T-helper 2 cell treated with Interferon-gamma antibody and Interleukin-4, amounts not matched to agents 100 ng/mL and 5 ng/mL, for 36 hours (primary cell): ENCODE results near the gene KIF27. TPM values are rescaled to one million over a fixed set of nuclear protein-coding genes. Genes with fewer than 3 reads are reported as not detected.
"Not testable (repeated sequence)": the region's sequence is repeated elsewhere in the genome, so short reads cannot be mapped to it uniquely, and the experiment has no call there.

Experiments
- intact Hi-C: fragments of 100-400 bp; cut with micrococcal nuclease; formaldehyde crosslinking; loops from one replicate; pipeline ENCODE4 v1.15.1; 2023
- total RNA-seq: library from RNA; stranded (reverse); gene quantifications from 2 replicates; pipeline ENCODE4 v1.2.3, GENCODE V29; 2022

KIF27 gene, protein sequence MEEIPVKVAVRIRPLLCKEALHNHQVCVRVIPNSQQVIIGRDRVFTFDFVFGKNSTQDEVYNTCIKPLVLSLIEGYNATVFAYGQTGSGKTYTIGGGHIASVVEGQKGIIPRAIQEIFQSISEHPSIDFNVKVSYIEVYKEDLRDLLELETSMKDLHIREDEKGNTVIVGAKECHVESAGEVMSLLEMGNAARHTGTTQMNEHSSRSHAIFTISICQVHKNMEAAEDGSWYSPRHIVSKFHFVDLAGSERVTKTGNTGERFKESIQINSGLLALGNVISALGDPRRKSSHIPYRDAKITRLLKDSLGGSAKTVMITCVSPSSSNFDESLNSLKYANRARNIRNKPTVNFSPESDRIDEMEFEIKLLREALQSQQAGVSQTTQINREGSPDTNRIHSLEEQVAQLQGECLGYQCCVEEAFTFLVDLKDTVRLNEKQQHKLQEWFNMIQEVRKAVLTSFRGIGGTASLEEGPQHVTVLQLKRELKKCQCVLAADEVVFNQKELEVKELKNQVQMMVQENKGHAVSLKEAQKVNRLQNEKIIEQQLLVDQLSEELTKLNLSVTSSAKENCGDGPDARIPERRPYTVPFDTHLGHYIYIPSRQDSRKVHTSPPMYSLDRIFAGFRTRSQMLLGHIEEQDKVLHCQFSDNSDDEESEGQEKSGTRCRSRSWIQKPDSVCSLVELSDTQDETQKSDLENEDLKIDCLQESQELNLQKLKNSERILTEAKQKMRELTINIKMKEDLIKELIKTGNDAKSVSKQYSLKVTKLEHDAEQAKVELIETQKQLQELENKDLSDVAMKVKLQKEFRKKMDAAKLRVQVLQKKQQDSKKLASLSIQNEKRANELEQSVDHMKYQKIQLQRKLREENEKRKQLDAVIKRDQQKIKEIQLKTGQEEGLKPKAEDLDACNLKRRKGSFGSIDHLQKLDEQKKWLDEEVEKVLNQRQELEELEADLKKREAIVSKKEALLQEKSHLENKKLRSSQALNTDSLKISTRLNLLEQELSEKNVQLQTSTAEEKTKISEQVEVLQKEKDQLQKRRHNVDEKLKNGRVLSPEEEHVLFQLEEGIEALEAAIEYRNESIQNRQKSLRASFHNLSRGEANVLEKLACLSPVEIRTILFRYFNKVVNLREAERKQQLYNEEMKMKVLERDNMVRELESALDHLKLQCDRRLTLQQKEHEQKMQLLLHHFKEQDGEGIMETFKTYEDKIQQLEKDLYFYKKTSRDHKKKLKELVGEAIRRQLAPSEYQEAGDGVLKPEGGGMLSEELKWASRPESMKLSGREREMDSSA (N-terminal part only)
- total RNA-seq: 2.5 and 2.7 TPM in 2 replicates

DNA sequence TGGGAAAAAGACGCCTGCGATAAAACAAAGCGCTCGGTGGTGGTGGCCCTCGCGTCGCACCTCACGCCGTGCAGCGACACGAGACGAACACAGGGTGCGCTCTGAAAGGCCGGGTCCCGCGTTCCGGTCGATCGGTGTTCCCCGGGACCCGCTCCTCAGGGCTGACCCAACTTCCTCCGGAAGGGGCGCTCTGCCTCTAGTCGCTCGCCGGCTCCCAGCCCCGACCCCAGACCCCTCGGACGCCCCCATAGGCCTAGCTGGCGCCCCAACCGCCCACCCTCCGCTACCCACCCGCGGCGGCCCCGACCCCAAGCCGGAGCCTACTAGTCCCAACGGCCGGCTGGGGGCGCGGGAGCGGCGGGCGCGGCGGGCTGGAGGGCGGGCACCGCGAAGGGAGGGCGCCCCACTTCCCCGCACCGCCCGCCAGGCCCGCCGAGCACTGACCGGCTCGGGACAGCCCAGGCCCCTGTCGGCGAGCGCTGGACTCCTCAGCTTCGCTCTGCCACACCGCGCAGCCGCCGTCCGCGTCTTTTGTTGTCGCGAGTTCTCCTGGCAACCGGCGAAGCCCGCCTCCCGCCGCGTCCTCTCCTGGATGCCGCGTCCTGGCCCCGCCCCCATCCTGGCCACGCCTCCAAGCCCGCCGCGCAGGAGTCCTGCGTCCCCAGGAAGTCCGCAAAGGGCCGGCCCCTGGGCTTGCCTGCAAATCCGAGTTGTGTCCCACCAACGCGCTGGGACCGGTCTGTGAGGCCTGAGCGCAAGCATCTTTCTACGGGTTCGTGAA, at the start of gene KIF27:
TSS of gene KIF27 (minus strand) at position 506 of the 781 bp plus-strand sequence. CDS start 5,841 bp downstream, outside the sequence.
- intact Hi-C loops: loop anchor here (1.0 to 10.0 kb wide), 6 partner anchors 35 to 586 kb away; partner anchors contain the start of genes GKAP1, HNRNPK, IDNK and RMI1

DNA sequence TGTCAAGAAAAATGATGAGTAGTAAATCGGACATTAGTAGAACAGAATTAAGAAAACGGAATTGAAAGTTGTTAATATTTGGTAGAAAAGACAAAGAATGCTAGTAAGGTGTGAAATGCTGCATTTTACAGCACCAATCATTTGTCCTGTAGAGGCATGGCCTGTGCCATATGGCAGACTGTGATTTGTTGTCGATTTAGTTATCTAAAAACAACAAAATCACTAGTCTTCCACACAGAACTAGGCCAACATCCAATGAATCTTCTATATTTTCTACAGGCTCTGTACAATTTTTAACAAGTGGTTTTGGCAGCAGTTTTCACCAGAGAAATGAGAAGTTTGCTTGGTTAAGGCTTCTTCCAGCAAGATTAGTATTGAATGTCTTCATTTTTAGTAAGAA, 48.4 kb upstream of the KIF27 start:
- intact Hi-C loops: no loop called here

DNA sequence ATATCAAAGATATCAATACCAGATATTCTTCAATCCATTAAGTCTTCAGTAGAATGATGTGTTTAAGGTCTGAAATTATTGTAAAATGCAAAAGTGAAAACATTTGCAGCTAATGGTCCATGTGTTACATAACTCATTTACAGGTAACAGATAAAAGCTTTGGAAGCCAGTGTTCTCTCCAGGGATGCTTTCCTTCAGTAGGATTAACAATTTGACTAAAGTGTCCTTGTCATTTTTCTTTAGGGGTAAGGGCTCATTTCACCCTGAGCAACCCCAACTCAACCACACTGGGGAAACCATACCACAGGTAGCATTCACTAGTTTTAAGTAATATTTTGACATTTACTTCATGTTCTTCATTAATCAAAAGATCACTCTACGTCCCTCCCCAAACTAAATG, 45.8 kb upstream of the KIF27 start:
- intact Hi-C loops: no loop called here

DNA sequence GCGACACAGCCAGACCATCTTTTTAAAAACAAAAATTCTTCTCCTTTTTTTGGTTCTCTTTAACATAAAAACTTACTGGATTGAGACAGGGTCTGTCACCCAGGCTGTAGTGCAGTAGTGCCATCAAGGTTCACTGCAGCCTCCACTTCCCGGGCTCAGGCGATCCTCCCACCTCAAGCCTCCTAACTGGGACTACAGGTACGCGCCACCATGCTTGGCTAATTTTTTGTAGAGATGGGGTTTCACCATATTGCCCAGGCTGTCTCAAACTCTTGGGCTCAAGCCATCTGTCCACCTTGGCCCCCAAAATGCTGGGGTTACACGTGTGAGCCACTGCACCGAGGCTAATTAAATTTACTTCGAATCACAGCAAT, 45.0 kb upstream of the KIF27 start:
- intact Hi-C loops: no loop called here

DNA sequence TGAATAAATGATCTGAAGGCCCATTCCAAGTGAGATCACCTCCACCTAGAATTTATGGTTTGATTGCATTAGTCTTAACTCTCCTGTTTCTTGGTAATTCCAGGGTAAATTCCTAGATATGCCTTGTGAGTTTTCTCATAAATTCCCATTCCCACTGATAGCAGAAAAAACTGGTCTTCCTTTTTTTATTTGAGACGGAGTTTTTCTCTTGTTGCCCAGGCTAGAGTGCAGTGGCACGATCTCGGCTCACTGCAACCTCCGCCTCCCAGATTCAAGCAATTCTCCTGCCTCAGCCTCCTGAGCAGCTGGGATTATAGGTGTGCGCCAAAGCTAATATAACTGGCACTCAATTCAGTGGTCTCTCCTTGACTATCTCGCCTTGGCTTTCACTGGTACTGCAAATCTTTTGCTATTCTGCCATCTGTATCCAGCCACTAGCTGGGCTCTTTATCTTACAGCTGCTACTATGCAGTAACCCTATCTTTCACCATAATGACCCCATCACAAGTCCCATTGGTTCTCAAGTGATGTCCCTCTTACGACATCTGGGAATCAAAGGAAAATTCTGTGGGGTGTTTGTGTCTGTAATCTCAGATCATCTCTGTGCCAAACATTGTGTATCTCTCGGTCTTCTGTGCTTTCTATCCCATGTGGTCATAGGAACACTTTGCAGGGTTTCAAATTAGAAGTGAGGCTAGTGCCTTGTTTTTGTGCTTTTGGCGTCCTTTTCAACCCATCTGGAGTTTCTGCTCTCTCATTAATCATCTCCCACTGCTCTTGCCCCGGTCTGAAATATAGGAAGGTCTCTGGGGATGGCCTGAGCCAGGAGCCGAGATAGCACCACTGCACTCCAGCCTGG, 44.3 kb upstream of the KIF27 start:
- intact Hi-C loops: no loop called here

DNA sequence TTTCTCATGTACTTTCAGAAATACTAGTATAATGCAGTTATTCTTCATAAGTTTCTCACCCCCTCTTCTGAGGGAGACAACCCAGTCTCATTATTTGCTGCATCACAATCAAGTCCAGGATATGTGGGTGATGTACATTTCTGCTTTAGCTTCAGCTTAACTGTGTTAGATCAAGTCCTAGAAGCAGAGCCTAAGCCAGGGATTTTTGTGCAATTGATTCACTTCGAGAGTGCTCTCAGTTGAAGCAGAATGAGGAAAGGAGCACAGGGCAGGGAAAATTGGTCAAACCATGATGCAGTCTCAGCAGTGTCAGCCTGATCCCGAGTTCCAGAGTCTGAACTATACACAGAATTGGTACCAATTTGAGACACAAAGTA, 43.7 kb upstream of the KIF27 start:
- intact Hi-C loops: no loop called here

DNA sequence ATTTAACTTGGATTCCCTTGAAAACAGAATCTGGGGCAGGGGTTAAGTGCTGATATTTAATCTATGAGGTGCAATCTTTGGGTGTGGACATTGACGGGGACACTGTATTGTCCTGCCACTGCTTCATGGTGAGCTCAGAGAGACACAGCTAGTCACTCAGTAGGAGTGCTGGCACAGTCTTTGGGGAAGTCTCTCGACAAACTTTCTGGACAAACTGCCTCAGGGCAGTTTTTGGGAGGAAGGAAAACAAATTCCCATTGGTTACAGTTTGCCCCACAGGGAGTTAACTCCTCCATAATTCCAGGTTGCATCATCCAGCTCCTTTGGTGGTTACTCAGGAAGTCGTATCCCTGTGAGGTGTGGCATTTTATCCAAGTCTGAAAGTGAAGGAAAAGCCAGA, 40.9 kb upstream of the KIF27 start:
- intact Hi-C loops: no loop called here

DNA sequence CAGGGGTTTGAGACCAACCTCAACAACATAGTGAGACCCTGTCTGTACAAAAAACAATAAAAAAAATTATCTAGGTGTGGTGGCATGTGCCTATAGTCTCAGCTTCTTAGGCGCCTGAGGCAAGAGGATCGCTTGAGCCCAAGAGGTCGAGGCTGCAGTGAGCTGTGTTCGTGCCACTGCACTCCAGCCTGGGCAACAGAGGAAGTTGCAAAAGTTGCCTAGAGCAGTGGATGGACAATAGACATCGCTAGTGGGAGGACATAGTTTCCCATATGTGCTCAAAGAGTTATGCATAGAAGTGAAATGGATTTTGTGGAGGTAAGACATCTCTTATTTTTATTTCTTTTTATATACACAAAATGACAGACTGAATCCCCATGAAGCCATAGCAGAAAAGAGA, 39.8 kb upstream of the KIF27 start:
- intact Hi-C loops: no loop called here

DNA sequence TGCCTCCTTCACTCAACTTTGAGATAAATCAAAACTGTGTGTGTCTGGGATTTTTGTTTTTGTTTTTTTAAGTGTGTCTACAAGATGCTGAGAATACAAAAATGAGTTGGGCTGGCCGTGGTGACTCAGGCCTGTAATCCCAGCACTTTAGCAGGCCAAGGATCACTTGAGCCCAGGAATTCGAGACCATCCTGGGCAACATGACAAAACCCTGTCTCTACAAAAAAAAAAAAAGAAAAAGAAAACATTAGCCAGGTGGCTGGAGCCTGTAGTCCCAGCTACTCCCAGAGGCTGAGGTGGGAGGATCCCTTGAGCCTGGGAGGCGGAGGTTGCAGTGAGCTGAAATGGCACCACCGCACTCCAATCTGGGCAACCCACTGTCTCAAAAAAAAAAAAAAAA, 37.8 kb upstream of the KIF27 start:
- intact Hi-C loops: no loop called here

DNA sequence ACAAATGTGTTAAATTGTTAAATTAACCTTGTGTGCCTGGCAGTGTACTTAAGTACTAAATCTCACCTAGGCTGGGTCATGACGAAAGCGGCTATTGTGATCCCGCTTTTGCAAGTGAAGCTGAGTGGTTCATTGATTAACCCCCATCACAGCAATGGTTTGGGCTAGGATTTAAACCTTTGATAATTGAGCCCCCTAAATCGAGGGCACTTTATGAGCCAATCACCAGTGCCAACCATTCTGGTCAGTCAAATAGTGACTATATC, 35.9 kb upstream of the KIF27 start:
- intact Hi-C loops: no loop called here

DNA sequence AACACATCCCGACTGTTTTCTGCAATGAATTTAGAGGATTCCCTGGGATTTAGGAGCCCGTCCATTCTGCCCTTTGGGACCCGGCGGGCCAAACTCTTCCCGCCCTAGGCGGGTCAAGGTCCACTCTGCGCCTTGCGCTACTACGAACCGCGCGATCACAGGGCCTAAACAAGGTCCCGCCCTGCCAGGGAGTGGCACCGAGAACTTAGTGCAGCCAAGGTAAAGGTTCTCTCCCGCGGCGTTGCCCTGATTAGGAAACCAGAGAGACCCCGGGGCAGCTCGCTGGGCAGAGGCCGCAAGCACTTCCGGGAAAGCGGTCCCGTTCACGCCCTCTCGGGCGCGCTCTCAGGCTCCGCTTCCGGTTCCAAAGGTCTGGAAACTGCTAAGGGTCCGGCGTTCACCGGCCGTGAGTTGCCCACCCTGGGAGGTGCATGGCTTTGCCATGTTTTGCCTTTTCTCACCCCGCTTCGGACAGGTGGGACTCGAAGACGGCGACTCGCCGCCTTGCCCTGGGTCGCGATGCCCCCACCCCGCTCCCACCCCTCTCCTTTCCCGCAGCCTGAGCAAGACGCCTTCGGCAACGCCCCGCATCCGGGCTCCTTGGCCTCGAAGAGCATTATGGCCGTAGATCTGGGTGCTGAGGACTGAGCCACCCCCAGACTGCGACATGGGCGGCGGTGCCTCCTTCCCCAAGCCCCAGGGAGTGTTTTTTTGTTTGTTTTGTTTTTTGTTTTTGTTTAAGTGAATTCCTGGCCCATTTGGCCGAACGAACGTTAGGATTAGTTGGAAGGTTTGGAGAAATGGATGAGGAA, 35.4 kb upstream of the KIF27 start:
- intact Hi-C loops: loop anchor here (1.0 kb wide), 2 partner anchors 24 to 35 kb away; partner anchors contain the start of genes HNRNPK, KIF27 and RMI1

DNA sequence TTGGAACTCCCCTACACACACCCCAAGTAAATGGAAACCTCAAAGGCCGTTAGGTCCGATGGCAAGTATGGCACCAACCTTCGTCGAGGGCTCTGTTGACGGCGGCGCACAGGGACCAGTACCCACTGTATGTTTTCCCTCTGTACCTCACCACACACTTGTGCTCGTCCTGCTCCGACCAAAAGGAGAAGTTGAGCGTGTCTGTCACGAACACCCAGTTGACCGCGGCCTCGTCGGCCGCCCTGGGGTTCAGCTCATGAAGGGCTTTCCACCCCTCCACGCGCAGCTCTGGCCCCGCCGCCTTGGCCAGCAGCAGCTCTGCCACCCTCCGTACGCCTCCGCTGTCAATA, 34.8 kb upstream of the KIF27 start:
- intact Hi-C loops: loop anchor here (1.0 kb wide), 2 partner anchors 24 to 35 kb away; partner anchors contain the start of genes HNRNPK, KIF27 and RMI1

DNA sequence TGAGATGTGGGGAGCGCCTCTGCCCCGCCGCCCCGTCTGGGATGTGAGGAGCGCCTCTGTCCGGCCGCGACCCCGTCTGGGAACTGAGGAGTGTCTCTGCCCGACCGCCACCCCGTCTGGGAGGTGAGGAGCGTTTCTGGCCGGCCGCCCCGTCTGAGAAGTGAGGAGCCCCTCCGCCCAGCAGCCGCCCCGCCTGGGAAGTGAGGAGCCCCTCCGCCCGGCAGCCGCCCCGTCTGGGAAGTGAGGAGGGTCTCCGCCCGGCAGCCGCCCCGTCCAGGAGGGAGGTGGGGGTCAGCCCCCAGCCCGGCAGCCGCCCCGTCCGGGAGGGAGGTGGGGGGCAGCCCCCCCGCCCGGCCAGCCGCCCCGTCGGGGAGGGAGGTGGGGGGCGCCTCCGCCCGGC, 26.9 kb upstream of the KIF27 start:
- intact Hi-C loops: not testable (repeated sequence)

DNA sequence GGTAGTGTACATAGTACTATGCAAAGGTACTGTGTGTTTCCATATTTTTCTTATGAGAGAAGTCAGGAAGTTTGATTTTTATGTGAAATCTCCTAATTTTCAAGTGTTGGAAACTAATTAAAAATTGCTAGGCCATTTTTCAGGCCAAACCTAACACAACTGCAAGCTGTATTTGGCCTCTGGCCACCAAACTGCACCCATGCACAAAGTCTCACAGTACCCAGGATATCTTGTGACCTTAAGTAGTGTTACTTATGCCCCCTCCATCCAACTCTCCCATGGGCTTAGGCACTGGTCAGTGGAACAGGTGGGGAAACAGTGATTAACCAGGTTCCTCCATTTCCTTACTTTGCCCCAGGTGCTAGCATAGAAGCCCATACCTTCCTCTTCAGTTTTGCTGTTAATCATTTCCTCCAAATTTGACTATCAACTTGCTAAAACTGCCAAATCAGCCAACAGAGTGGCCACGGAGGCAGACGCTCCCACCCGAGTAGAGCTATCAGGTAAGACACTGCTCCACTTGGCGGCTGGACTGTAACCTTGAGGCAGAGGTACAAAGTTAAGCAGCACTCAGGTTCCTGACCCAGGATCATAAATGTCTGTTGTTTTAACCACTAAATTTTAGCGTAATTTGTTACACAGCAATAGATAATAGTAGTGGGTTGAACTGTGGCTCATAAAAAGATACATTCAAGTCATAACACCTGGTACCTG, 19.5 kb upstream of the KIF27 start:
- intact Hi-C loops: no loop called here

DNA sequence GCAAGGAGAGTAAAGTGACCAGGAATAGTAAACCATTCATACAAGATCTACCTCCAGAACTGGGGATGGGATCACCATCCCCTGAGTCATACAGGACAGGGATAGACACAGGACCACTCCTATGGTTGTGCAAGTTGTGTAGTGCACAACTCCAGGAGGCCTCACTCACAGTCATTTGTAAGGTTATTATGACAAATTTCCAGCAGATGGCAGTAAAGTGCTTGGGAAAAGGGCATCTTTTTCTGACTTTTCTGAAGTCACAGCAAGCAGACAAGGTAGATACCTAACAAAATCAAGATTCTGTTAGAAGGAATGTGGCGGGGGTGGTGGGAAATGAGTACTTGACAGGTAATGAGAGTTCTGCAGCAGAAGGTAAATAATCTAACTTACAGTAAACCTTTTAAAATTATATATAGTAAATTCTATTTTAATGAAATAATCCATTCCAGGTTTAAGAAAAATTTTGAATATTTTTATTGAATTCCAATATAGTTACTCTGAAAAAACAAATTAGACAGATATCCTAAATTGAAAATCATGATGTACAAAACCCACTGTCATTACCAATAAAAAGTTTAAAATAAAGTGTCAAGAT, 16.7 kb upstream of the KIF27 start:
- intact Hi-C loops: loop anchor here (1.0 kb wide), 3 partner anchors 235 to 377 kb away; no protein-coding TSS in a partner anchor

DNA sequence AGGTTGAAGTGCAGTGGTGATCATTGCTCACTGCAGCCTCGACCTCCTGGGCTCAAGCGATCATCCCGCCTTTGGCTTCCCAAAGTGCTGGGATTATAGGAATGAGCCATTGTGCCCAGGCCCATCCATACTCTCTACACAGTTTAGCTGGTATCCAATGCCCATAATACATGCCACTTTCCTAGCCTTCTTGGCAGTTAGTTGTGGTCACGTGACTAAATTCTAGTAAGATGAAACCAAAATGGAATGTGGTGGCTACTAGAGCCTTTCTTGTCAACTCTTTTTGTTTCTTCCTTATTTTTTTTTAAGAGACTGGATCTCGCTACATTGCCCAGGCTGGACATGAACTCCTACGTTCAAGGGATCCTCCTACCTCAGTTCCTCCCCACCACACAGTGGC, 15.3 kb upstream of the KIF27 start:
- intact Hi-C loops: no loop called here

DNA sequence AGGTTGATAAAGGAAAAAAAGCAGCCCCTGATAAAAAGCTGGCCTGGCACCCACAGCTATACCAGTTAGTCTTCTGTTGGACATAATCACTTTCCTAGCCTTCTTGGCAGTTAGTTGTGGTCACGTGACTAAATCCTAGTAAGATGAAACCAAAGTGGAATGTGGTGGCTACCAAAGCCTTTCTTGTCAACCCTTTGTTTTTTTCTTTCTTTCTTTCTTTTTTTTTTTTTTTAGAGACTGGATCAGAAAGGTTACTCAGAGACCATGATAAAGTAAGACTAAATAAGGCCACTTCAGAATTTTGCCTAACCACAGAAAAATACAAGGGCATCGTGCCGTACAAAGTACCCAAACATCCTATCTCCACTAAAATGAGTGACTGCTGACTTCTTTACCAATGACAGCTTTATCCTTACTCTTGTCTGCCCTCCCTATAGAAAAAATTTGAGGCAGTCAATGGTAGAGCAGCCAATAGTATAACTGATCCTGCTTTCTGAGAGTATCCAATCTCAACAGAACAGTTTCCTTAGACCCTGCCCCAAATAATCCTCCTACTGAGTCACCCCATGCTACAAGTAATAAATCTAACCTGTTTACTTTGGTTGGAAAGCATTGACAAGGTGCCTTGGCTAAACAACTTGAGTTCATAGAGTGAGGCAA, 14.2 kb upstream of the KIF27 start:
- intact Hi-C loops: no loop called here
